Activated naive CD8-positive, alpha-beta T cell treated with anti-CD3 and anti-CD28 coated beads, Interleukin-2, amount 50 U/mL, for 16 hours (primary cell): ENCODE measurements around the gene ROCK1.
"Not testable (repeated sequence)": the region's sequence is repeated elsewhere in the genome, so short reads cannot be mapped to it uniquely, and the experiment has no call there.

Experiments used
- DNase-seq: peaks from one replicate; pipeline ENCODE4 v3.0.0-alpha.2; 2020; ENCODE audit warnings: low read depth, low spot score

The ROCK1 gene

DNA sequence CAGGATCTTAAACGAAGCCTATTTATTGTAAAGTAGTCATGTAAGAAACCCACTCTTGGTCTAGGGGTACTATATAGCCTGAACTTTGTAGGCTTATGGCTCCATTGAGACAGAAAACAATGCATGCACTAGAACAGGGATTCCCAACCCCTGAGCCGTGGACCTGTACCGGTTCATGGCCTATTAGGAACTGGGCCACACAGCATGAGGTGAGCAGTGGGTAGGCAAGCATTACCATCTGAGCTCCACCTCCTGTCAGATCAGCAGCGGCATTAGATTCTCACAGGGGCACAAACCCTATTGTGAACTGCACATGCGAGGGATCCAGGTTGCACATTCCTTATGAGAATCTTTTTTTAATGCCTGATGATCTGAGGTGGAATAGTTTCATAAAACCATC, 59.2 kb downstream of the ROCK1 start:
- DNase-seq = no peak

DNA sequence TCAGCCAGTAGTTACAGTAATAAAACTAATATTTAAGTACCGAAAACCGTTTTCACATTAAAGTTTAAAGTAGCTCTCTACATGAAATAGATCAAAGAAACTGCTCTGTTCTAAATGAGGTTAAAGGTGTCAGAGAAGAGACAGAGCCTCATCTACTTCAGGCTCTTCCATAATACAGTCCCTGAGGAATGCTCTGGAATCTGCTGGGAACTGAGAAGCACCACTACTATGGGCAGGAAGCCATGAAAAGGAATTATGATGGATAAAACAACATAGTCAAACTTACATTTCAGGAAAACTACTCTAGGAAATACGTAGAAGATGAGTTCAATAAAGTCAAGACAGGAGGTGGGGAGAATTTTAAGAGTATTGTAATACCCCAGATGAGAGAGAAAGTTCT, 60.0 kb downstream of the ROCK1 start:
- no peak for DNase-seq

- DNase-seq = no peak
Measured at GRCh38 chr18:21049306-21049705, 62.3 kb downstream of the ROCK1 start.

- DNase-seq = no peak
Measured at GRCh38 chr18:21047126-21047525, 64.5 kb downstream of the ROCK1 start.

DNA sequence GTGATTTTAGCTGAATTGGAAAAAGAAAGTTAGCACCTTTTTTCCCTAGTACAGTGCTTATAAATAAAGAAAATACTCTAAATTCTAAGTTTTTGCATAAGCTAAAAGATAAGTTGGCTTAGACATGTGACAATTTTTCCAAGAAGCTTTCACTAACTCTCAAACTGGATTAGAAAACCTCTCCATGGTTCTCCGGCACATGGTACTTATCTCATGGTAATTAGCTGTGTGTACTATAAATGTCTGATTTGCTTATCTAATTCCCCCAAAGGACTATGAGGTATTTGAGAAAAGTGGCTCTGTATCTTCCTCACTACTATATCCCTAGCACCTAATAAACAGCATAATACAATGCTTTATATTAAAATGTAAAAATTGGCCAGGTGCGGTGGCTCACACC, 71.1 kb downstream of the ROCK1 start:
- DNase-seq = no peak

DNA sequence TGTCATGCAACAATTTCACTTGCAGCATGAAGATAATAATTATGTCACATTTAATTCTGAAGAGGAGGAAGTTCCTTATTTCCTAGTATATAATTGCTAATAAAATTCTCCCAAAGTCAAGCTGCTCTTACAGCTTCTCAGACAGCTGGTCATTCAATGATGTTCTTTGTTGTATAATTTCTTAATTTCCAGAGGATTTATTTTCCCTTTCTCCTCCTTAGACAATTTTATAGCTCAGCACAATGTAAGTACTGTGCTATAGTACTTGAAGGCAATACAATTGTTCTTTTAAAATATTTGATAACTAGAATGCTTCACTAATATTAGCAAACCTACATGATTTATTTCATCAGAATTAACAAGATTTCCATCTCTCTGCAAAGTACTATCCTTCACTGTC, 73.4 kb downstream of the ROCK1 start:
- no peak for DNase-seq

GRCh38 chr18:21031845-21032244, 79.8 kb downstream of the ROCK1 start:
- no peak for DNase-seq

DNA sequence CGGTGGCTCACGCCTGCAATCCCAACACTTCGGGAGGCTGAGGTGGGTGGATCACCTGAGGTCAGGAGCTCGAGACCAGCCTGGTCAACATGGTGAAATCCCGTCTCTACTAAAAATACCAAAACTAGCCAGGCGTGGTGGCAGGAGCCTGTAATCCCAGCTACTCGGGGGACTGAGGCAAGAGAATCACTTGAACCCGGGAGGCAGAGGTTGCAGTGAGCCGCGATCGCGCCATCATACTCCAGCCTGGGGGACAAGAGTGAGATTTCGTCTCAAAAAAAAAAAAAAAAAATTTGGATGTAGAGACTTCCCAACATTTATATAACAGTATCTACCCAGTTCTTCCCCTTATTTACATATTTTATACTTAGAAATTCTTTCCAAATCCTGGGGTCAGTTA, 93.4 kb downstream of the ROCK1 start:
- DNase-seq = not testable (repeated sequence)

GRCh38 chr18:21012308-21012707, 99.3 kb downstream of the ROCK1 start:
- DNase-seq = no peak

GRCh38 chr18:21004726-21005125, 106.9 kb downstream of the ROCK1 start:
- DNase-seq = no peak

- no peak for DNase-seq
Measured at GRCh38 chr18:21000667-21001066, 110.9 kb downstream of the ROCK1 start.

- no peak for DNase-seq
Measured at GRCh38 chr18:20997371-20997770, 114.2 kb downstream of the ROCK1 start.

DNA sequence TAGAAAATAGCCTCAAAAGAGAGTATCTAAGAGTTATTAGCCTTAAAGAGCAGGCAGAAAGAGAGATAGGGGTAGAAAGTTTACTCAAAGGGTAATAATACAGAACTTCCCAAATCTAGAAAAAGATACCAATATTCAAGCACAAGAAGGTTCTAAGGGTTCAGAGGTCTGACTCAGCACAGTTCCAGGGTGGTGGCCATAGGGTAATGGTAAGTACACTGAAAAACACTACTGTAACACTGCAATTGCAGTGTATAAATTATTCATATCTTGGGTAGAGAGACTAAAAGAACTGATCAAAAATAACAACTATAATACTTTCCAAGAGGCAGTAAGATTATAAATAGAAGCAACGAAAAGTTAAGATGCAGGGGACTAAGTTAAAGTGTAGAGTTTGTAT, 115.2 kb downstream of the ROCK1 start:
- DNase-seq = no peak

DNA sequence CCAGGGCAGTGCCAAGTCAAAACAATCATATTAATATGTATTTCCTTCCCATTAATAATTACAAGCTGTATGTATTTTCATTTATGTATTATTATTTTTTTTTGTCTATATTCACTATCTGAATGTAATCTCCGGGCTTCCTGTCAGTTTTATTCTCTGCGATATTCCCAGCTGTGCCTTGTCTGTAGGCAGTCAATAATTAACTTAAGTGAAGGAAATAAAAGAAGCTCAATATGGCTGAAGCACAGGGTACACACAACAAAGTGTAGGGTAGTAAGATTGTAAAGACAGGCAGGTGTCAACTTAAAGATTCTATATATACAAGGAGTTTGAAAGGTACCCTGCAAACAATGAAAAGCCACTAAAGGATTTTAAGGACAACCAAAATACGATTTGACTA, 122.9 kb downstream of the ROCK1 start:
- DNase-seq = no peak

- no peak for DNase-seq
Measured at GRCh38 chr18:20975077-20975476, 136.5 kb downstream of the ROCK1 start.

DNA sequence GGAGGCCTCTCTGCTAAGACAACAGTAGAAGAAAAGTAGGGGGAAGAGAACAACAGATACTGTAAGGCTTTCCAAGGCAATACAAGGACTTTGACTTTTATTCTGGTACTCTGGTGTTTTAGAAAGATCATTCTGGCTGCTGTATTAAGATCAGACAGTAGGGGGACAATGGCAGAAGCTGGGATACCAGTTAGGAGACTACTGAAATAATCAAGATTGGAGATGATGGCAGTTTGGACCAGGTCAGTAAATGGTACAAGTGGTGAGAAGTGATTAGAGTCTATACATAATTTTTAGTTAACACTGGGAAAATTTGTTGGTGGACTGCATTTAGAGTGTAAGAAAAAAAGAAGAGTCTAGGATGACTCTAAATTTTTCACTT, 139.7 kb downstream of the ROCK1 start:
- DNase-seq = no peak

DNA sequence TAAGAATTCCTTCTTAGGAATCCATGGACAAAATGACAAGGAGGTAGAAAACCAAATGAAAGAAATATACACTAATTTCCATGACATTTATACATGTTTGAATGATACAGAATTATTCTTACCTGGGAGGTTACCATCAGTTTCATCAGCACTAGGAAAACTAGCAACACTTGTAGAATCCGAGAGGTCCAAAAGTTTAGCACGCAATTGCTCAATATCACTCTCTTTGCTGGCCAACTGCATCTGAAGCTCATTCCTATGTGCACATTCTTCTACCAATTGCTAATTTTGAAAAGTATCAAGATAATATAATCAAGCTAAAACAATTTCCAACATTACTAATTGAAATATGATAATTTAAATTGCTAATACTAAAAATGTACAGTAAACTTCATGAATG, 144.8 kb downstream of the ROCK1 start:
- DNase-seq = no peak

DNA sequence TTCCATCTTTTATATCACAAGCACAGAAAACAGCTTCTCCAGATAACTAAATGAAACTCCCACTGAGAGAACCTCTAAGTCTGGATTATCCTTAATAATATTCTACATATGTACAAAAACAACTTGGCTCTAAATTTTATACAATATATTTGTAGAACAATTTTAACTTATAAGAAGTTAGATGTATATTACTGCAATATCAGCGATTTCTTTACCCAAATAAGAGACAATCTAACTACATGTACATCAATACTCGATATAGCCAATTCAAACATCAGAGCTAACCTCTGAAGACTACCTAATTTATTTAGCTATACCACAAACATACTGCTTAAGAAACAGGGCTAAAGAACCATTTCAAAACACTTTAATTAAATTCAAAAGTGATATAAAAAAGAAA, 148.6 kb downstream of the ROCK1 start:
- DNase-seq = no peak

DNA sequence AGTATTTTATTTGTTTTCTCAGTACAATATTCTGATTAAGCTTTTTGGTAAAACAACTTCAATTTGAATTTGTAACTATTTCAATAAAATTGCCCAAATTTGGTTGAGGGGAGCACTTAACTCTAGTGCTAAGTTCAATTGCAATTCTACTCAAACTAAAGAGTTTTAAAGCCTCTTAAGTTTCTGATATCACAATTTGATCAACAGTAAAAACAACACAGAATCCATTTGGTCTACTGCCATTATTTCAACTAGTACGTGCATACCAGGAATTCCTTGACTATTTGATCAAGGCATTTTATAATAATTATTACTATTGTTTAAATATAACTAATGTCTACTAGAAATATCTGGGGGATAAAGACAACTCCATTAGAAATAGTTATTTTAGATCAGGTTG, 150.9 kb downstream of the ROCK1 start:
- no peak for DNase-seq

DNA sequence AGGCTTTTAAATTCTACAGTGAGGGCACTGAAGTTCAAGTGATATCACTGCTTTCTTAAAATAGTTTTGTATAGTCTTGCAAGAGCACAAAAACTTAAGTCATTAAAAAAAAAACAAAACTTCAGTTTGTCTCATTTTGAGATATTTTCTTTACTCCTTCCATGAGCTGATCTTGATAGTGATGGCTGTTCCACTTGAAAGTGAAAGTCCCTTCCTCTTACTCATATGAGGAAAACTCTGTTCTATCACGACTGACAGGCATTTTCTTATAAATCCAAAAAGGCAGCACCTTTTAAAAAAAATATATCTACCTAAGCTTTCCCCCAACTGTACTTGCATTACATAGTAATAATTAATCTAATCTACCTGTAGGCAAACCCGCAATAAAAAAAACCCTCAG, 160.8 kb downstream of the ROCK1 start:
- DNase-seq = not testable (repeated sequence)
